NCI-H2107 treated with DMSO at 0.1 percent for 48 hours (cell line): ENCODE data around the gene KHDC1.
"Not testable (repeated sequence)": the region's sequence is repeated elsewhere in the genome, so short reads cannot be mapped to it uniquely, and the experiment has no call there.

Source experiments
- DNase-seq: peaks from one replicate; lab custom pipeline; 2025; ENCODE audit not compliant: unreplicated experiment; lab: John Stamatoyannopoulos, UW

KHDC1 gene, protein sequence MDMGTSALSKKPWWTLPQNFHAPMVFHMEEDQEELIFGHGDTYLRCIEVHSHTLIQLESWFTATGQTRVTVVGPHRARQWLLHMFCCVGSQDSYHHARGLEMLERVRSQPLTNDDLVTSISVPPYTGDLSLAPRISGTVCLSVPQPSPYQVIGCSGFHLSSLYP

GRCh38 chr6:73262671-73263569 is at the start of gene KHDC1:
TSS of gene KHDC1 (minus strand) at chr6:73263196. CDS start at chr6:73242517, 20,679 bp downstream.
- no peak for DNase-seq

- DNase-seq = not testable (repeated sequence)
These were observed 47.5 kb upstream of the KHDC1 start for GRCh38 chr6:73310503-73310845.

DNA sequence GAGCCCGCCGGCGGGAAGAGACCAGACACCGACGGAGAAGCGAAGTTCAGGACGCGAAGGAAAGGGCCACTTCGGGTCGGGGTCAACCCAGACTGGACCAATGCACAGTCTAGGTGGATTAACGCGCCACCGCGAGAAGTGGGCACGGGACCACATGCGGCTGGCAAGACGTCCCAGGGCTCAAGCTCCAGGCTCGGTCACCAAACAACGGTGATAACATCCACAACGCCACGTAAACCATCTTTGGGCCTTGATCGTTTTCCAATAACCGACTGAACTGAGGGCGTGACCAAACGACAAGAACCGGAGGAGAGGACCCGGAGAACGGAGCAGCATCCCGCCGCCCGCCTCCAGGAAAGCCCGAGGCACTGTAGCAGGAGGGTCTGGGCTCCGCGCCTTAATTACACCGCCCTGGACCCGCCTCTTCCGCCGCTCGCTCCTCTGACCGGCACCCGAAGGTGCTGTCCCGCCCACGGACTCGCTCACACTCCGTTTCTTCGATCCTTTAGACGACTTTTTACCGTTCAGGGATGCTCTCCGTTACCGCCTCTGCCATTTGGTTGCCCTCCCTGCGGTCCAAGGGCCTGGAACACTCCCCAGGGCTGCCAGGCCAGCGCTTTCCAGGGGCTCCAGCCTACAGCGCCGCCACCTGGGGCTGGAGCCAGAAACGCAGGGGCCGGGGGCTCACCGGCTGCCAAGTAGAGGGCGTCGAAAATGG is 46.9 kb upstream of the KHDC1 start:
- peak; percentile 52 for DNase-seq

GRCh38 chr6:73309535-73309784 is 46.5 kb upstream of the KHDC1 start:
- DNase-seq = no peak

- no peak for DNase-seq
These were observed 45.9 kb upstream of the KHDC1 start for GRCh38 chr6:73308712-73309534.

- not testable (repeated sequence) for DNase-seq
These were observed 40.8 kb upstream of the KHDC1 start for GRCh38 chr6:73303773-73304172.

DNA sequence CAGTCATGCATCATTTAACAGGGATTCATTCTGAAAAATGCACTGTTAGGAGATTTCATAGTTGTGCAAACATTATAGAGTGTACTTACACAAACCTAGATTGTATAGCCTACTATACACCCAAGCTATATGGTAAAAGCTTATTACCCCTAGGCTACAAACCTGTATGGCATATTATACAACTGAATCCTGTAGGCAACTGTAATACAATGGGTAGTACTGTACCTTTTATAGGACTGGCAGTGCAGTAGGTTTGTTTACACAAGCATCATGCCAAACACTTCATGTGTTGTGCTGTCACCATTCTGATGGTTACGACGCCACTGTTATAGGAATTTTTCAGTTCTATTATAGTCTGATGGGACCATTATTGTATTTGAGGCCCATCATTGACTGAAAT is 39.3 kb upstream of the KHDC1 start:
- no peak for DNase-seq

DNA sequence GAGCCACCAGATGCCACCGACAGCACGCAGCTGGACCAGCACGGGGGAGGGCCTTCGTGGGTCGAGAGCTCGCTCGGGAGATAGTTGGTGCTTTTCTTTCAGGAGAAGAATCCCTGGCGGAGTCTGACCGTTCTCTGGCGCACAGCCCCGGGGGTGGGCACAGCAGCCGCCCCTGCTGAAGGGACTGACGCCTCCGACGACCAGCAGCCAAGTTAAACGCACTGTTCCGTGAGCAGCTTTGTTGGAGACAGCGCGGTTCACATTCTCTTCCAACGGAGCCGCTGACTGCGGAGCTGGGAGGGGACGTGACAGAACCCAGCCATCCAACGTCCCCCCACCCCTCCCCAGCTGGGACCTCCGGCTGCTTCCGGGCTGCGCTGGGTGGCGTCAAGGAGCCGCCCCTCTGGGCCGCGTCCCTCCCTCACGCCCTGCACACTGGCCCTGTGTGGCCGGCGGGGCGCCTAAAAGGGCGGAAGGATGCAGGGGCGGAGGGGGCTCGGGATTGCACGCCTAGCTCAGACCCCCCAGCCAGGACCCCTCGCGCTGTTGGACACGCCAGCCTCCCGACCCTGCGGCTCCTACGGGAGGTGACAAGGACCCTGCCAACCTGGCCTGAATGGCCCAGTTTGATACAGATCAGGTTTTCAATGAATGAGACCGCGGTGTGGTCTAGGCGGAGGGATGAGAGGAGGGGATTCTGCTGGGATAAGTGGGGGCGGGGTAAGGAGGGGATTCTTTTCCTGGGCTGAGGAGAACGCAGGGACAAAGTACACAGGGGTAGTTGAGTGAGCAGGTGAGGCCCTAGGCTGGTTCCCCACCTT is 36.4 kb upstream of the KHDC1 start:
- no peak for DNase-seq

DNA sequence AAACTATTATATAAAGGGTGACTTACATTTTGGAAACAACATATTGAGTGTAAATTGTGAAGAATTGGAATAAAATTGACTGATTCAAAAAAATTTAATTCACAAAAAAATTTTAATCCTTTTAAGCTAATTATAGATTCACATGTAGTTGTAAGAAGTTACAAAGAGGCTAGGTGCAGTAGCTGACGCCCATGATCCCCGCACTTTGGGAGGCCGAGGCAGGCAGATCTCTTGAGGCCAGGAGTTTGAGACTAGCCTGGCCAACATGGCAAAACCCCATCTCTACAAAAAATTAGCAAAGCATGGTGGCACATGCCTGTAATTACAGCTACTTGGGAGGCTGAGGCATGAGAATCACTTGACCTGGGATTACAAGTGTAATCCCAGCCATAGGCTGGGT is 30.3 kb upstream of the KHDC1 start:
- no peak for DNase-seq

DNA sequence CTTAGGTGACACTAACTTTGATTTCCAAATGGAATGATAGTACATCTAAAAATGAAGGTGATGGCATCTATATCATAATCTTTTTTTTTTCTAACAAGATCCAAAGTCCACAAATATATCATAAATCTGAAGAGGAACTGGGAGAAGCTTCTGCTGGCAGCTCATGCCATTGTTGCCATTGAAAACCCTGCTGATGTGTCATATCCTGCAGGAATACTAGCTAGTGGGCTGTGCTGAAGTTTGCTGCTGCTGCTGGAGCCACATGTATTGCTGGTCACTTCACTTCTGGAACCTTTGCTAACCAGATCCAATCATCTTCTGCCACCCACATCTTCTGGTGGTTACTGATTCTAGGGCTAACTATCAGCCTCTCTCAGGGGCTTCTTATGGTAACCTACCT is 27.4 kb upstream of the KHDC1 start:
- DNase-seq = no peak

DNA sequence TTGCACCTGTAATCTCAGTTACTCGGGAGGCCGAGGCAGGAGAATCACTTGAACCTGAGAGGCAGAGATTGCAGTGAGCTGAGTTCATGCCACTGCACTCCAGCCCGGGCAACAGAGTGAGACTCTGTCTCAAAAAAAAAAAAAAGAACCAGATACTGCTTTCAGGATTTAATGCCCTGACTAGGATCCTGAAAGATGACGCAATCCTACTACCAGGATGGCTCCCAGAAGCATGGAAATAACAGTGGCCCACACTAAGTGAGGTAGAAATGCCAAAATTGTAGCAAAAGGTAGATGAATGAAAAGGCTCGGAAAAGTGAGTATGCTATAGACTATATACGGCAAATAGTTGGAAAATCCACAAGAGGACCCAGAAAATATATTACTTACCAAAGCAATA is 23.8 kb upstream of the KHDC1 start:
- DNase-seq = no peak

GRCh38 chr6:73285674-73286283 is 22.8 kb upstream of the KHDC1 start:
- no peak for DNase-seq

DNA sequence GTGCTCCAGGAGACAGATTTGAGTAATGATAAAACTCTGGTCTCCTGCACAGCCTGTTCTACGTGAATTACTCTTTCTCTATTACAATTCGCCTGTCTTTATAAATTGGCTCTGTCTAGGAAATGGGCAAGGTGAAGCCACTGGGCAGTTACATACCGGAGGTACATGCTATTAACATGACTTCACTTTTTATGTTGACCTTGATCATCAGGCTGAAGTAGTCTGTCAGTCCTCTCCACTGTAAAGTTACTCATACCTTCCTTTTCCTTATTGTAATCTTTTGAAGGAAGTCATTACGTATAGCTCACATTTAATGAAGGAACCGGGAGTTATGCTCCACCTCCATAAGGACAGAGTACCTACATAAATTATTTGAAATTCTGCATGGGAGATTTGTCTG is 19.9 kb upstream of the KHDC1 start:
- no peak for DNase-seq

DNA sequence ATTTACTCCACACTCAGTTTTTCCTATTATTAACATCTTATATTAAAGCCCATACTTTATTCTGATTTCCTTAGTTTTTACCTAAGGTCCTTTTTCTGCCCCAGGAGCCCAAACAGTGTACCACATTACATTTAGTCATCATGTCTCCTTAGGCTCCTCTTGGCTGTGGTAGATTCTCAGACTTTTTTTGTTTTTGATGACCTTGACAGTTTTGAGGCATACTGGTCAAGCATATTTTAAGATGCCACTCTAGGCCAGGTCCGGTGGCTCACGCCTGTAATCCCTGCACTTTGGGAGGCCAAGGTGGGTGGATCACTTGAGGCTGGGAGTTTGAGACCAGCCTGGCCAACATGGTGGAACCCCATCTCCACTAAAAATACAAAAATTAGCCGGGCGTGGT is 18.7 kb upstream of the KHDC1 start:
- not testable (repeated sequence) for DNase-seq

DNA sequence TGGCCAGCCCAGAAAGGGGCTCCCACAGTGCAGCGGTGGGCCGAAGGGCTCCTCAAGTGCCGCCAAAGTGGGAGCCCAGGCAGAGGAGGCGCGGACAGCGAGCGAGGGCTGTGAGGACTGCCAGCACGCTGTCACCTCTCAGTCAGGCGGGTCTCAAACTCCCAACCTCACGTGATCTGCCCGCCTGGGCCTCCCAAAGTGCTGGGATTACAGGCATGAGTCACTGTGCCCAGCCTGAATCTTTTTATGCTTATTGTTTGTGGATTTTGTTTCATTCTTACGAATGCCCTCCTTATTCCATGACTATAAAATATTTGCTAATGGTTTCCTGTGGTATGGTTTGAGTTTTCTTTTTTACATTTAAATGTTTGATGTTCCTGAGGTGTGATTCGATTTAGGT is 6.3 kb upstream of the KHDC1 start:
- not testable (repeated sequence) for DNase-seq

DNA sequence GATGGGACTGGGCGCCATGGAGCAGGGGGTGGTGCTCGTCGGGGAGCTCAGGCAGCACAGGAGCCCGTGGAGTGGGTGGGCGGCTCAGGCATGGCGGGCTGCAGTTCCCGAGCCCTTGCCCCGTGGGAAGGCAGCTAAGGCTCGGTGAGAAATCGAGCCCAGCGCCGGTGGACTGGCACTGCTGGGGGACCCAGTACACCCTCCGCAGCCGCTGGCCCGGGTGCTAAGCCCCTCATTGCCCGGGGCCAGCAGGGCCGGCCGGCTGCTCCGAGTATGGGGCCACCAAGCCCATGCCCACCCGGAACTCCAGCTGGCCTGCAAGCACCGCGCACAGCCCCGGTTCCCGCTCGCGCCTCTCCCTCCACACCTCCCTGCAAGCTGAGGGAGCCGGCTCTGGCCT is 5.9 kb upstream of the KHDC1 start:
- DNase-seq = not testable (repeated sequence)

DNA sequence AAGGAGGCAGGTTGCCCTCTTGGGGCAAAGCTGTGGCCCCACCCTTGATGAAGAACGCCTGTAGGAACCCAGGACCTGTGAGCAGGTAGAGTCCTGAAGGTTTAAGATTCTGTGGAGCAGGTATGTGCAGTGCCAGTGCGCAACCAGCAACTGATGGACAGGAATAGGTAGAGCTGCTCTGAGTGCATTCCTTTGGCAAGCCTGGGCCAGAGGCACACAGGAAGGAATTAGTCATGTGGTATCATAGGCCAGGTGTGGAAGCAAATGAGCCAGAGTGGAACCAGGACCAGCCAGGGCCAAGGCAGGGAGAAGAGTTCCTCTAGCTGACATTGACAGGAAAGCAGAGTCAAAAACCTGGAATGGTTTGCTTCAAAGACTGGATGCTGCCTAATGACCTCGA is 1.4 kb upstream of the KHDC1 start:
- DNase-seq = no peak

GRCh38 chr6:73263570-73263909 is 544 bp upstream of the KHDC1 start:
- no peak for DNase-seq

- no peak for DNase-seq
These were observed 4.3 kb downstream of the KHDC1 start for GRCh38 chr6:73258721-73259120.

GRCh38 chr6:73254323-73254722 is 8.7 kb downstream of the KHDC1 start:
- not testable (repeated sequence) for DNase-seq
